Progenitor cell of endocrine pancreas (in vitro differentiated cells): ENCODE data around the gene PON1. TPM values are rescaled to one million over a fixed set of nuclear protein-coding genes. Genes with fewer than 3 reads are reported as not detected.

Experiments
- DNase-seq: peaks from one replicate; pipeline ENCODE4 v3.0.0; 2021; ENCODE audit warnings: low spot score; ENCODE audit not compliant: unreplicated experiment
- H3K27ac Mint-ChIP-seq: 2 replicates; pipeline ENCODE4 v1.8.0; 2021; ENCODE audit warnings: mild to moderate bottlenecking, moderate library complexity, mixed read lengths
- H3K27me3 Mint-ChIP-seq: 2 replicates; pipeline ENCODE4 v1.8.0; 2021; ENCODE audit warnings: mixed read lengths
- H3K36me3 Mint-ChIP-seq: 2 replicates; pipeline ENCODE4 v1.8.0; 2022; ENCODE audit warnings: mixed read lengths; ENCODE audit not compliant: insufficient read depth
- H3K4me1 Mint-ChIP-seq: 2 replicates; pipeline ENCODE4 v1.8.0; 2021; ENCODE audit warnings: low read depth, mixed read lengths
- H3K4me3 Mint-ChIP-seq: 2 replicates; pipeline ENCODE4 v1.8.0; 2021; ENCODE audit warnings: low read depth, mild to moderate bottlenecking, moderate library complexity, mixed read lengths
- H3K9me3 Mint-ChIP-seq: 2 replicates; pipeline ENCODE4 v1.8.0; 2021; ENCODE audit warnings: low read depth, mixed read lengths
- CTCF ChIP-seq: fragments of 200-600 bp; sonication (generic); IDR thresholded peaks from one replicate; pipeline ENCODE4 v1.5.0; 2021; ENCODE audit warnings: antibody characterized with exemption, mild to moderate bottlenecking; ENCODE audit not compliant: unreplicated experiment
- total RNA-seq: library from RNA; stranded (reverse); gene quantifications from 2 replicates; pipeline ENCODE4 v1.2.1, GENCODE V29; 2021

The PON1 gene
- total RNA-seq, 1 donor from 2014 or later: 0.91 TPM

- Mint-ChIP-seq H3K27ac (peak overlapping the region; percentile 1), H3K27me3 (no peaks in the 10 kb centered on the region), H3K4me3 (no peak overlapping the region), H3K4me1 (peaks cover 19% of the 10 kb centered on the region), H3K36me3 (peaks cover 33% of the 10 kb centered on the region), H3K9me3 (no peaks in the 10 kb centered on the region)
- no peak for TF ChIP-seq CTCF
- DNase-seq: no peak
These were observed 38.2 kb downstream of the PON1 start for GRCh38 chr7:95286096-95286495.

GRCh38 chr7:95279417-95279816, 44.9 kb downstream of the PON1 start:
- no peaks in the 10 kb centered on the region for H3K9me3 Mint-ChIP-seq
- H3K4me3 Mint-ChIP-seq: no peak overlapping the region
- DNase-seq: no peak

GRCh38 chr7:95276114-95276513, 48.2 kb downstream of the PON1 start:
- TF ChIP-seq CTCF: no peak
- Mint-ChIP-seq H3K27me3 (no peaks in the 10 kb centered on the region), H3K27ac (no peak overlapping the region), H3K4me3 (no peak overlapping the region), H3K9me3 (no peaks in the 10 kb centered on the region), H3K36me3 (peaks cover 15% of the 10 kb centered on the region), H3K4me1 (no peaks in the 10 kb centered on the region)
- DNase-seq: no peak

More at GRCh38 chr7:95279417-95279816, 44.9 kb downstream of the PON1 start:
- Mint-ChIP-seq H3K36me3 (peaks cover 16% of the 10 kb centered on the region), H3K27ac (no peak overlapping the region), H3K27me3 (no peaks in the 10 kb centered on the region), H3K4me1 (no peaks in the 10 kb centered on the region)
- no peak for TF ChIP-seq CTCF

GRCh38 chr7:95269640-95270039, 54.7 kb downstream of the PON1 start:
- H3K4me3 Mint-ChIP-seq: no peak overlapping the region
- no peaks in the 10 kb centered on the region for H3K9me3 Mint-ChIP-seq
- no peak overlapping the region for H3K27ac Mint-ChIP-seq
- H3K27me3 Mint-ChIP-seq: no peaks in the 10 kb centered on the region
- H3K4me1 Mint-ChIP-seq: peaks cover 17% of the 10 kb centered on the region
- peaks cover 23% of the 10 kb centered on the region for H3K36me3 Mint-ChIP-seq
- DNase-seq: no peak
- no peak for TF ChIP-seq CTCF

GRCh38 chr7:95267754-95268153, 56.6 kb downstream of the PON1 start:
- Mint-ChIP-seq H3K4me3 (no peak overlapping the region), H3K4me1 (peaks cover 20% of the 10 kb centered on the region), H3K36me3 (peaks cover 17% of the 10 kb centered on the region), H3K27ac (no peak overlapping the region), H3K27me3 (no peaks in the 10 kb centered on the region), H3K9me3 (no peaks in the 10 kb centered on the region)
- TF ChIP-seq CTCF: no peak
- DNase-seq: no peak
